Measurements from ENCODE around the gene TM7SF3.

DNA sequence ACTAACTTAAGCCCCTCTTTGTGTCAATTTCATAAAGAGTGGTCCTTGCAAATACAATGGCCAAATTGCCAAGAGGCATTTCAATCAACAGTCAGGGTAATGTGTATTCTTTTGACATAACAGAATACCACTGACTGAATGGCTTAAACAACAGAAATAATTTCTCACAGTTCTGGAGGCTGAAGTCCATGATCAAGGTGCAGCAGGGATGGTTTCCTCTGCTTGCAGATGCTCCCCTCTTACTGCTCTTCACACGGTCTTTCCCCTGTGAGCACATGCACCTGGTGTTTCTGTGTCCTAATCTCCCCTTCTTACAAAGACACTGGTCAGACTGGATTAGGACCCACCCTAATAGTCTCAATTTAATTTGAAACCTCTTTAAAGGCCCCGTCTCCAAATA lies 44.0 kb downstream of the TM7SF3 start:
- TF ChIP-seq, protein P1, sequence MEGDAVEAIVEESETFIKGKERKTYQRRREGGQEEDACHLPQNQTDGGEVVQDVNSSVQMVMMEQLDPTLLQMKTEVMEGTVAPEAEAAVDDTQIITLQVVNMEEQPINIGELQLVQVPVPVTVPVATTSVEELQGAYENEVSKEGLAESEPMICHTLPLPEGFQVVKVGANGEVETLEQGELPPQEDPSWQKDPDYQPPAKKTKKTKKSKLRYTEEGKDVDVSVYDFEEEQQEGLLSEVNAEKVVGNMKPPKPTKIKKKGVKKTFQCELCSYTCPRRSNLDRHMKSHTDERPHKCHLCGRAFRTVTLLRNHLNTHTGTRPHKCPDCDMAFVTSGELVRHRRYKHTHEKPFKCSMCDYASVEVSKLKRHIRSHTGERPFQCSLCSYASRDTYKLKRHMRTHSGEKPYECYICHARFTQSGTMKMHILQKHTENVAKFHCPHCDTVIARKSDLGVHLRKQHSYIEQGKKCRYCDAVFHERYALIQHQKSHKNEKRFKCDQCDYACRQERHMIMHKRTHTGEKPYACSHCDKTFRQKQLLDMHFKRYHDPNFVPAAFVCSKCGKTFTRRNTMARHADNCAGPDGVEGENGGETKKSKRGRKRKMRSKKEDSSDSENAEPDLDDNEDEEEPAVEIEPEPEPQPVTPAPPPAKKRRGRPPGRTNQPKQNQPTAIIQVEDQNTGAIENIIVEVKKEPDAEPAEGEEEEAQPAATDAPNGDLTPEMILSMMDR (IDR thresholded peaks at IDR 0.05) = no peak
- TF ChIP-seq POLR2A (IDR thresholded peaks at IDR 0.05) = no peak

Data from tibial nerve (tissue), 3 donors.